Peyer's patch (tissue), 4 donors: Measurements from ENCODE around the gene SAPCD2.

ENCODE experiments used
- POLR2A ChIP-seq, 2 donors: fragments of 450-650 bp; IDR thresholded peaks; one replicate each; pipeline ENCODE4 v1.5.1; 2017; ENCODE audit warnings: antibody characterized with exemption in 2 of 2, mild to moderate bottlenecking in 2 of 2, moderate library complexity in 2 of 2
- TF ChIP-seq, protein P1 (sequence below), 6 experiments: fragments of 450-650 bp in 4 of 6; fragments of 200-600 bp in 2 of 6; sonication (generic) in 1 of 6; IDR thresholded peaks; one replicate each; pipeline ENCODE4 v1.5.1; 2017 to 2019; ENCODE audit warnings: antibody characterized with exemption in 6 of 6, mild to moderate bottlenecking in 3 of 6, moderate library complexity in 1 of 6

- no peak for TF ChIP-seq POLR2A (IDR thresholded peaks at IDR 0.05)
- TF ChIP-seq, protein P1, sequence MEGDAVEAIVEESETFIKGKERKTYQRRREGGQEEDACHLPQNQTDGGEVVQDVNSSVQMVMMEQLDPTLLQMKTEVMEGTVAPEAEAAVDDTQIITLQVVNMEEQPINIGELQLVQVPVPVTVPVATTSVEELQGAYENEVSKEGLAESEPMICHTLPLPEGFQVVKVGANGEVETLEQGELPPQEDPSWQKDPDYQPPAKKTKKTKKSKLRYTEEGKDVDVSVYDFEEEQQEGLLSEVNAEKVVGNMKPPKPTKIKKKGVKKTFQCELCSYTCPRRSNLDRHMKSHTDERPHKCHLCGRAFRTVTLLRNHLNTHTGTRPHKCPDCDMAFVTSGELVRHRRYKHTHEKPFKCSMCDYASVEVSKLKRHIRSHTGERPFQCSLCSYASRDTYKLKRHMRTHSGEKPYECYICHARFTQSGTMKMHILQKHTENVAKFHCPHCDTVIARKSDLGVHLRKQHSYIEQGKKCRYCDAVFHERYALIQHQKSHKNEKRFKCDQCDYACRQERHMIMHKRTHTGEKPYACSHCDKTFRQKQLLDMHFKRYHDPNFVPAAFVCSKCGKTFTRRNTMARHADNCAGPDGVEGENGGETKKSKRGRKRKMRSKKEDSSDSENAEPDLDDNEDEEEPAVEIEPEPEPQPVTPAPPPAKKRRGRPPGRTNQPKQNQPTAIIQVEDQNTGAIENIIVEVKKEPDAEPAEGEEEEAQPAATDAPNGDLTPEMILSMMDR (IDR thresholded peaks at IDR 0.05): no peak
These were observed 36.4 kb upstream of the SAPCD2 start for GRCh38 chr9:137106662-137107250.
